Pancreas (tissue), 10 donors: Measurements from ENCODE around the gene GID8. TPM values are rescaled to one million over a fixed set of nuclear protein-coding genes. Genes with fewer than 3 reads are reported as not detected.
A peak's percentile ranks its signal among the peaks of the same experiment; 100 is the strongest.

ENCODE experiments used
- ATAC-seq, 4 donors: fragments of 200-7000 bp; cut with Tn5 transposase; one replicate each; pipeline versions ENCODE4 v1.8.0 to v1.9.1; 2020; ENCODE audit warnings: mild to moderate bottlenecking in 4 of 4, moderate library complexity in 4 of 4
- DNase-seq, 6 donors: peaks; one replicate each; pipeline ENCODE4 v3.0.0-alpha.2; 2020
- FAIRE-seq: peaks from 2 replicates; lab custom pipeline; 2012; peaks lifted over from hg19 to GRCh38; lab: Jason Lieb, UNC
- H3K27ac ChIP-seq, 4 donors: fragments of 200-600 bp; sonication (generic); 1 replicate in 3 of 4; 2 replicates in 1 of 4; pipeline versions ENCODE4 v1.5.0 to v1.8.0; 2020
- H3K27me3 ChIP-seq, 4 donors: fragments of 200-600 bp; one replicate each; pipeline ENCODE4 v1.8.0; 2021
- H3K36me3 ChIP-seq, 3 donors: fragments of 200-600 bp; sonication (generic) in 1 of 3; one replicate each; pipeline versions ENCODE4 v1.5.0 to v1.8.0; 2020 to 2021
- H3K4me1 ChIP-seq, 3 donors: fragments of 200-600 bp; one replicate each; pipeline ENCODE4 v1.8.0; 2021
- H3K4me3 ChIP-seq, 4 donors: fragments of 200-600 bp; sonication (generic) in 2 of 4; one replicate each; pipeline versions ENCODE4 v1.5.0 to v1.8.0; 2020 to 2021
- H3K9me3 ChIP-seq, 4 donors: fragments of 200-600 bp; one replicate each; pipeline ENCODE4 v1.8.0; 2021
- WGBS, 2 donors: extraction: QIAGEN DNeasy Blood & Tissue Kit; methylation state at CpG; one replicate each; pipeline ENCODE4 v1.1.7; 2013; 5-methylcytosine and 5-hydroxymethylcytosine counted together
- intact Hi-C, 3 donors: fragments of 100-400 bp; cut with DNase I; formaldehyde crosslinking; loops; one replicate each; pipeline versions ENCODE4 v1.11.1 to v1.14.2; 2022
- polyA plus RNA-seq, 2 donors: library from polyadenylated mRNA; stranded (reverse); fragments of 200-250 nt; gene quantifications; one replicate each; pipeline ENCODE4 v1.2.3, GENCODE V29; 2013
- total RNA-seq, 6 donors: library from RNA; stranded (reverse); fragmentation: NEBNext Ultra II Directional in 4 of 6; extraction: Animal tissue kit (Norgen Biotek cat#: 25700) in 4 of 6; gene quantifications; one replicate each; pipeline versions ENCODE4 v1.2.1 to v1.2.4, GENCODE V29; 2021 to 2023
- TF ChIP-seq, protein P1 (sequence below), 4 donors: fragments of 200-600 bp; sonication (generic) in 3 of 4; IDR thresholded peaks; one replicate each; pipeline versions ENCODE4 v1.5.0 to v1.8.0; 2021; ENCODE audit warnings: antibody characterized with exemption in 4 of 4
- donor health status: healthy with polysubstance abuse.
- donor health status: DM: no; HTN: no; CAD: no; lungs with moderate emphysema.
- donor health status: DM: no; HTN: no; CAD: no.
- donor health status: control.
- donor health status: control.
- donor health status: Bipolar disorder and iron deficiency.
- donor health status: DM: yes; HTN: yes; CAD: no.
- donor health status: DM: no; HTN: no; CAD: no.
- donor health status: DM: no; HTN: no; CAD: no.
- donor health status: DM: yes; HTN: yes; CAD: no.

GID8 gene
- total and polyA plus RNA-seq, 8 donors, result 6.0 to 22.4 (median 15.5) TPM

DNA sequence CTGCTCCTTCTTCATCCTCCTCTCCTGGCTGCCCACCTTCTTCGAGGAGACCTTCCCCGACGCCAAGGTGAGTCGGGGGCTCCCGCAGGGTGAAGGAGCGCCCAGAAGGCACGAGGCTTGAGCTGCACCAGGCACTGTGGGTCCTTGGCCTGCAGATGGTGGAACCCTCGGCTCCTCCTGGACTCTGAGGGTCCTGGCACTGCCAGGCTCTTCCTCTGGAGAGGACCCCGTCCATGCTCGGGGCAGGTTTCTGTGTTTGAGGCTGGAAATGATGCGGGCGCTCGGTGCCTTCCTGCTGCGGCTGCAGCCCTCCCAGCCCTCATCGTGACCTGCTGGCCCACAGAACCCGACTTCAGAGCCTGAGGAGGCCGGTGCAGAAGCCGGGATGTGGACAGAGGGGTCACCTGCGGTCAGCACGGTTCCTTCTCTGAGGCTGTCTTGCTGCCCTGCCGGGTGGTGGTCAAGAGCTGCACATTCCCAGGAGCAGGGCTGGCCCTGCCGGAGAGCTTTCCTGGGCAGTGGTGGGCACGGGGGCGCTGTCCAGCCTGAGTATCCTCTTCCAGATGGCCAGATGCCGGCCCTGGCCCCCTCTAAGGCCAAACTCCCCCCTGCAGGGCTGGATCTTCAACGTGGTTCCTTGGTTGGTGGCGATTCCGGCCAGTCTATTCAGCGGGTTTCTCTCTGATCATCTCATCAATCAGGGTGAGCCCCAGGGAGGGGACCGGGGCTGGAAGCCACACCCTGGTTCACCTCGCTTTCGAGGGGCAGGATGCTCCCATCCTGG lies 25.9 kb downstream of the GID8 start:
- TF ChIP-seq, protein P1, sequence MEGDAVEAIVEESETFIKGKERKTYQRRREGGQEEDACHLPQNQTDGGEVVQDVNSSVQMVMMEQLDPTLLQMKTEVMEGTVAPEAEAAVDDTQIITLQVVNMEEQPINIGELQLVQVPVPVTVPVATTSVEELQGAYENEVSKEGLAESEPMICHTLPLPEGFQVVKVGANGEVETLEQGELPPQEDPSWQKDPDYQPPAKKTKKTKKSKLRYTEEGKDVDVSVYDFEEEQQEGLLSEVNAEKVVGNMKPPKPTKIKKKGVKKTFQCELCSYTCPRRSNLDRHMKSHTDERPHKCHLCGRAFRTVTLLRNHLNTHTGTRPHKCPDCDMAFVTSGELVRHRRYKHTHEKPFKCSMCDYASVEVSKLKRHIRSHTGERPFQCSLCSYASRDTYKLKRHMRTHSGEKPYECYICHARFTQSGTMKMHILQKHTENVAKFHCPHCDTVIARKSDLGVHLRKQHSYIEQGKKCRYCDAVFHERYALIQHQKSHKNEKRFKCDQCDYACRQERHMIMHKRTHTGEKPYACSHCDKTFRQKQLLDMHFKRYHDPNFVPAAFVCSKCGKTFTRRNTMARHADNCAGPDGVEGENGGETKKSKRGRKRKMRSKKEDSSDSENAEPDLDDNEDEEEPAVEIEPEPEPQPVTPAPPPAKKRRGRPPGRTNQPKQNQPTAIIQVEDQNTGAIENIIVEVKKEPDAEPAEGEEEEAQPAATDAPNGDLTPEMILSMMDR (IDR thresholded peaks at IDR 0.05), result no peak
- Histone ChIP-seq H3K4me1 (no peaks in the 10 kb centered on the region), H3K36me3 (no peaks in the 10 kb centered on the region), H3K4me3 (no peak overlapping the region), H3K27me3 (no peaks in the 10 kb centered on the region), H3K9me3 (no peaks in the 10 kb centered on the region), H3K27ac (no peak overlapping the region)
- FAIRE-seq (no peak), ATAC-seq (no peak), DNase-seq (peak in 2 of 6 donors; percentile 5 to 47)
- intact Hi-C loops, result no loop called here
- WGBS, 2 donors, result 69 to 87% methylated on average over 32 of the region's 32 CpGs

DNA sequence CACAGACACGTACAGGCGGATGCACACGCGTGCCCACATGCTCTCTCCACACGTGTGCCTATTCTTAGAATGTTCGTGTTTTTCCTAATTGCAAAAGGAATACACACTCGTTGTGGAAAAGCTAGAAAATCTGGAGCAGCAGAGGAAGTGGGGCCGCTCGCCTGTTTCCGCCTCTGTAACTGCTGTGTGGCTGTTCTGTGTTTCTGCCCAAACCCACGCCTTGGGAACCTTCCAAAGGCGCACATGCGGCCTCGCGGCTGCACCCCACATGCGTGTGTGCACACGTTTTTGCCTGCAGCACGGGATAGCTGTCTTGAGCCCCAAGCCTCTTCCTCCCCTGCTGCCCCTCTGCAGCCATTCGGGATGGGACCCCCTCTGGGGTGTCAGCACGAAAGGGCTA lies 26.8 kb downstream of the GID8 start:
- no peak overlapping the region for H3K27ac ChIP-seq
- no peaks in the 10 kb centered on the region for H3K9me3 ChIP-seq
- intact Hi-C loops, result no loop called here
- no peak overlapping the region for H3K4me3 ChIP-seq
- ATAC-seq, result no peak
- H3K27me3 ChIP-seq, result no peaks in the 10 kb centered on the region
- H3K36me3 ChIP-seq, result no peaks in the 10 kb centered on the region
- 66 to 78% methylated on average over 20 of the region's 20 CpGs for WGBS, 2 donors
- TF ChIP-seq, protein P1 (IDR thresholded peaks at IDR 0.05), result no peak
- no peak for FAIRE-seq
- peak in 1 of 6 donors; percentile 38 for DNase-seq
- no peaks in the 10 kb centered on the region for H3K4me1 ChIP-seq

DNA sequence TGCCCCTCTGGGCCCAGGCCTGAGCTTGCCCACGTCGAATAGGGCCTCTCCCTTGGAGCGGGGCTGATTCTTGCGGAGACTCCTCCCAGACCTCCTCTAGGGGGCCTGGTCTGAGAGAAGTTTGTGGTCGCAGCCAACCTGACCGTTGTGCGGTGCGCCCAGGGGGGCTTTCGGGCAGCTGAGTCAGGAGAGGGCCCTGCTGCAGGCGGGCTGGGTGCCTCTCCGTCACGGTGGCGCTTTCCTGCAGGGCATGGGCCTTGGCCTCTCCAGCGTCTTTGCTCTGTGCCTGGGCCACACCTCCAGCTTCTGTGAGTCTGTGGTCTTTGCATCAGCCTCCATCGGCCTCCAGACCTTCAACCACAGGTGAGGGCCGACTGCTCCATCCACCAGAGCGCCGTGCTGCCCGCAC lies 27.4 kb downstream of the GID8 start:
- intact Hi-C loops, result no loop called here
- WGBS, 2 donors, result 76 to 84% methylated on average over 16 to 19 of the region's 19 CpGs

DNA sequence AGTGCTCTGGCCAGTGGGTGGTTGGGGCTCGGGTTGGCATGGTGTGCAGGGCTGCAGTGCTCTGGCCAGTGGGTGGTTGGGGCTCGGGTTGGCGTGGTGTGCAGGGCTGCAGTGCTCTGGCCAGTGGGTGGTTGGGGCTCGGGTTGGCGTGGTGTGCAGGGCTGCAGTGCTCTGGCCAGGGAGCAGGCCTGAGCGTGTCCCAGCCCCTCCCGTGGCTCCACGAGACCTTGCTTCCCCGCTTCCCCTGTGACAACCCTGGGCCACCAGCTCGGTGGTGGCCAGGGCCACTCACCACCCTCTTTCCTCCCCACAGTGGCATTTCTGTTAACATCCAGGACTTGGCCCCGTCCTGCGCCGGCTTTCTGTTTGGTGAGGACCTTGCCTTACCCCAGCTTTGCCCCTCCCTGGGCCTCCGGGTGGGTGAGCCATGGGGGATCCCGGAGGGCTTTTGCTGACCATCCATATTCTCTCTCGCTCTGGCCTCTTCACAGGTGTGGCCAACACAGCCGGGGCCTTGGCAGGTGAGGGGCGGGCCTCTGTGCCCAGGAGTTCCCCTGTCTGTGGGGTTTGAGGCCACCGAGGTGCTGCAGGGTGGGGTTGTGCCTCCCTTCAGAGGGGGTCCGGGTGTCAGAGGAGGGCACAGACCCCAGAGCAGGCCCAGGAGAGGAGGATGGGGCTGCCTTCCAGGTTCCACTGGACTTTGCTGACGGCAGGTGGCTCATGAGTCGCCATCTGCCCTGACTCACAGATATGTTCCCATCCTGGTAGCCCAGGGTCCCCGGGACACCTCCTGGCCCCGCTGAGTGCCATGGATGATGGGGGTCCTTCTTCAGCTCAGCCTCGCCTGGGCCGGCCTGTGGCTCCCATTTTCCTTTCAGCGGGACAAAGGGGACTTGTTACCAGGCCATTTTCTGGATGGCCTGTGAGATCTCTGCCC lies 28.5 kb downstream of the GID8 start:
- Histone ChIP-seq H3K4me3 (no peak overlapping the region), H3K27me3 (no peaks in the 10 kb centered on the region), H3K27ac (no peak overlapping the region), H3K4me1 (no peaks in the 10 kb centered on the region), H3K9me3 (no peaks in the 10 kb centered on the region), H3K36me3 (no peaks in the 10 kb centered on the region)
- peak in 1 of 6 donors; percentile 54 for DNase-seq
- 76 to 91% methylated on average over 24 to 26 of the region's 27 CpGs for WGBS, 2 donors
- TF ChIP-seq, protein P1 (IDR thresholded peaks at IDR 0.05), result no peak
- ATAC-seq, result no peak
- FAIRE-seq, result no peak
- intact Hi-C loops, result no loop called here

More for the DNA sequence above, 27.4 kb downstream of the GID8 start:
- no peaks in the 10 kb centered on the region for H3K4me1 ChIP-seq
- H3K27me3 ChIP-seq, result no peaks in the 10 kb centered on the region
- H3K9me3 ChIP-seq, result no peaks in the 10 kb centered on the region
- ATAC-seq (no peak), FAIRE-seq (no peak), DNase-seq (peak in 1 of 6 donors; percentile 40)
- no peak overlapping the region for H3K27ac ChIP-seq
- no peak overlapping the region for H3K4me3 ChIP-seq
- TF ChIP-seq, protein P1 (IDR thresholded peaks at IDR 0.05), result no peak
- H3K36me3 ChIP-seq, result no peaks in the 10 kb centered on the region
